ENCODE data around the gene VSX1.

Gene VSX1

GRCh38 chr20:25099601-25100140 is 17.7 kb upstream of the VSX1 start:
- H3K4me3 ChIP-seq (ENCODE audit: low read length), result no peak overlapping the region
- no peak for TF ChIP-seq ZNF274 (IDR thresholded peaks at IDR 0.05; ENCODE audit: low read depth, low read length)

- no peak overlapping the region for H3K4me3 ChIP-seq (ENCODE audit: low read length)
These were observed 15.6 kb upstream of the VSX1 start for GRCh38 chr20:25097498-25097897.

GRCh38 chr20:25090492-25091429 is 8.8 kb upstream of the VSX1 start:
- H3K4me3 ChIP-seq (ENCODE audit: low read length), result no peak overlapping the region
- TF ChIP-seq ZNF274 (IDR thresholded peaks at IDR 0.05; ENCODE audit: low read depth, low read length), result no peak

More at GRCh38 chr20:25097498-25097897, 15.6 kb upstream of the VSX1 start:
- TF ChIP-seq ZNF274 (IDR thresholded peaks at IDR 0.05; ENCODE audit: low read depth, low read length), result no peak

GRCh38 chr20:25089662-25090061 is 7.7 kb upstream of the VSX1 start:
- no peak for TF ChIP-seq ZNF274 (IDR thresholded peaks at IDR 0.05; ENCODE audit: low read depth, low read length)
- H3K4me3 ChIP-seq (ENCODE audit: low read length), result no peak overlapping the region

DNA sequence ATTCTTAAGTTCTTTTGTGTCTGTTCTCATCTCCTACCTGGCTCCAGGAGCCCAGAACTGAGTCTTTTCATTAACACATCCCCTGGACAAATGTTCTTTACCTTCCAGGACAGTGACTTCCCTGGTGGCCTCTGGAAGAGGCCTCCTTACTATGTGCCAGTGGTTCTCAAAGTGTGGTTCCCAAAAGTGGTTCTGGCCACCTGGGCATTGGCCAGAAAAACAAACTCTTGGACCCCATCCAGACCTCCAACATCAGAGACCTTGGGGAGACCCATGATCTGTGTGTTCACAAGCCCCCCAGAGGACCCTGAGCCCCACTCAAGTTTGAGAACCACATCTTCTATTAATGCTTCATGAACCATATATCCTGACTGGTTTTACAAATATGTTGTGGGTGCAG is 7.2 kb upstream of the VSX1 start:
- TF ChIP-seq ZNF274 (IDR thresholded peaks at IDR 0.05; ENCODE audit: low read depth, low read length), result no peak
- no peak overlapping the region for H3K4me3 ChIP-seq (ENCODE audit: low read length)

DNA sequence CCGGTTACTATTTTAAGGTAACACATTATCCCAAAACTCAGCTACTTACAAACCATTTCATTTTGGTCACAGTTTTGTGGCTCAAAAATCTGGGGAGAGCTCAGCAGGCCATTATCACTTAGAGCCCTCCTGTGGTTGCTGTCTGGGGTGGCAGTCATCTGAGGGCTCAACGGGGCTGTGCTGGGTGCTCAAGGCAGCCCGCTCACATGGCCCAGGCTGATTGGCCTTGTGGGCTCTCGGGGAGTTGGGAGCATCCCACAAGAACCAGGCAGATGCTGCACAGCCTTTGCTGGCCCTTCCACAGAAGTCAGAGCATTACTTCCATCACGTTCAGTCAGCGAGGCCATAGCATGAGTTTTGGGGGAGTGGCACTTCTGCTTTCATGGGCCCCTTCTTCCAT is 6.3 kb upstream of the VSX1 start:
- TF ChIP-seq ZNF274 (IDR thresholded peaks at IDR 0.05; ENCODE audit: low read depth, low read length), result no peak
- H3K4me3 ChIP-seq (ENCODE audit: low read length), result no peak overlapping the region

DNA sequence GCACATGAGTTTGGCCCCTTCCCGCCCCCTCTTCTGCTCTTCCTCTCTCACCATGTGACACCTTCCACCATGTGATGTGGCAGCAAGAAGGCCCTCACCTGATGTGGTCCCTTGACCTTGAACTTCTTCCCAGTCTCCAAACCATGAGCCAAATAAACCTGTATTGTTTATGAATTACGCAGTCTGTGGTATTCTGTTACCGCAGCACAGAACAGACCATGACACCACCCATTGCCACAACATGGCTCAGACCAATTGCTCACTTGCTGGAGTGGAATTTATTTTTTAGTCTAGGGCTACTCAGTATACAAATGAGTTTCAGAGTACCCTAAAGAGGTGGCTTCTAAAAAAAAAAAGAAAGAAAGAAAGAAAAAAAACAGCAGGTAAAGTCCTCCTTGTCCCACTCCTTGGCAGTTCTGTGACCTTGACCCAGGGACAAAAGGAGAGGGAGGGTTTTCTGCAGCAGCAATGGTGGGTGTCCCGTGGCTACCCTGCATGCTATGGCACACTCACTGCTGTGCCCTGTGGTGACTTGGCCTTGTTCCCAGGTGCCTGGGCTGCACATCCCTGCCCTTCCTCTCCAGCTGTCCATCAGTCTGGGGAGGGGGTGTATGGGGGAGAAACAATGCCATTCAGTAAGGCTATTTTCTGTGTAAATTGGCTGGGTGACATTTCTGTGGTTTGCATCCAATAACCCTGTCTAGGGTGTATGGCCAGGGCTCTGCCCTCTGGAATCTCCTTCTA is 5.4 kb upstream of the VSX1 start:
- TF ChIP-seq ZNF274 (IDR thresholded peaks at IDR 0.05; ENCODE audit: low read depth, low read length), result no peak
- no peak overlapping the region for H3K4me3 ChIP-seq (ENCODE audit: low read length)

- no peak overlapping the region for H3K4me3 ChIP-seq (ENCODE audit: low read length)
- no peak for TF ChIP-seq ZNF274 (IDR thresholded peaks at IDR 0.05; ENCODE audit: low read depth, low read length)
These were observed 4.0 kb upstream of the VSX1 start for GRCh38 chr20:25085756-25086495.

DNA sequence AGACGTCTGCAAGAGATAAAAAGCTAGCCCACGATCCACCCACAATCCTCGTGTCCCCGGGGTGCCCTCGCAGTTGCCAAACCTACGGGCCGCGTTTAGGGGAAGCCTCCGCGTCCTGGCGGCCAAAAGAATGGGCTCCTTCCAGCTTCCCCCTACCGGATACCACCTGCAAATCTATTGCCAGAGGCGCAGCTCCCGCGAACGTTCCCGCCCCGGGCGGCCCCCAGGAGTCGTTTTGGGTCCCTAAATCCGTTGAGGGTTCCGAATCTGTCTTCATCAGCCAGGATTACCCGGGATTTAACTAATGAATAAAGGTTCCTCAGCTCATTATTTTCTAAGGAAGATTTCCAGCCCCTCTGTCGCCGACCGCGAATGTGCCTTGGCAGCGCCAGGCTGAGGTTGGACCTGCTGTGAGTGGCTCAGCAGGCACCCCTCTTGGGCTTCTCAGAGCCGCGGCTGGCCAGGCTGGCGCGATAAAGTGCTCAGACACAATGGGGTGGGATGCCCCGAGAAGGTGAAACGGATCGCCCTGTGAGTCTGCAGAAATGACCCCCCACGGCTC is 2.8 kb upstream of the VSX1 start:
- no peak overlapping the region for H3K4me3 ChIP-seq (ENCODE audit: low read length)

DNA sequence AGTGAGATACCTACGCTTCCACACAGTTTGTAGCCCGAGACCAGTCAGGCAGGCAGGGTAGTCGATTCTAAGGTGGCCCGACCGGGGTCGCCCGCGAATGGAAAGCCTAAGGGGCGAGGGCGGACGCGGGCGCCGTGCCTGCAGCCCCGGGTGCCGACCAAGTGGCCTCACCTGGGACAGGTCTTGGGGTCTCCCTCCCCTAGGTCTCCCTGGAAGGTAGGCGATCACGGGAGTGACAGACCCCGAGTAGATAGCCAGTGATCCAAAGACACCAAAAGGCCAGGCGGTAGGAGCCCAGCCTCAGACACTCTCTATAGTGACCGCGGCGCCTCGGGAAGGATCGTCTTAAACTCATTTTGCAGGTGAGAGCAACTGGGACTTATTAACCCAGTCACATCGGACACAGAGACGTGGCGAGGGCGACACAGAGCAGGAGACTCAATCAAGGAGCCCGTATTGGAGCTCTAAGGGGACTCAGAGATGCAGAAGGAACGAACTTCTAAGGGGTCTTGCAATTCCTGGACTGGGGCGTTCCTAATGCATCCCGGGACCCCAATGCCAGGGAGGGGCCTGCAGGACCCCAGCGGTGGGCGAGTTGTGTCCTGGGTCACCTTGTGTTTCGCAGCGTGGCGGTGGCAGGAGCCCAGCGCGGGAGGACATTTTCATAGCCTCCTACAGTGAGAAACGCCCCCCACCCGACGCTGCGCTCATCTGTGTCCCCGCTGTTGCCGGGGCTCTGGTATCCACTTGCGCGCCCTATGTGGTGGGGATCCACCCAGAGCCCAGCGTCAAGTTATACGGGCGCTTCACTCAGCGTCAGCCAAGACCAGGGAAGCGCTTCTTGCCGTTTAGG is 2.1 kb upstream of the VSX1 start:
- H3K4me3 ChIP-seq (ENCODE audit: low read length), result no peak overlapping the region
- no peak for TF ChIP-seq ZNF274 (IDR thresholded peaks at IDR 0.05; ENCODE audit: low read depth, low read length)

More for the DNA sequence above, 2.8 kb upstream of the VSX1 start:
- no peak for TF ChIP-seq ZNF274 (IDR thresholded peaks at IDR 0.05; ENCODE audit: low read depth, low read length)

DNA sequence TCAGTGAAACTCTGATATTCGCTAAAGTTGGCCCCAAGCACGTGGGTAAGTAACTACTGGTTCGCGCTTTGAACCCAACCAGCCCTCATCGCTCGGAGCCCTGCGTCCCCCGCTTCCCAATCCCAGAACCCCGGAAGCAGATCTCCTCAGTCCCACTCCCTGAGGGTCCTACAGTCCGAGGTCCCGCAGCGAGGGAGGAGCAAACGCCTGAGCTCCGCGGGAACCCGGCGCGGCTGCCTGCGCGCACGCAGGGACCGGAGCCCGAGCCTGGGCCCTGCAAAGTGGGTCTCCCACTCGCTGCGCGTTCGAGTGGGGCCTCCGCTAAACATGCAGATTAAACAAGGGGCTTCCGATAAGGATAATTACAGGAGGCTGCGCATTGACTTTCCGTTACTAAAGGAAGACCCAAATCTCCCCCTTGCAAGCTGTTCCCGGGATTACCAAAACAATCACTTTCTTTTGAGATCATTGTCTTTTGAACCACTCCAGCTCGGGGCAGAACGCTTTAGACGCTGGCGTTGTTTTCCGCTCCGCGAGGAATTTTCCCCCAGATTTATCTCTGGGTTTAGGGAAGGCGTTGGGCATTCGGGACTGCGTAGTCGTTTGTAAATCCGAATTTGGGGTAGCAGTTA is 1.3 kb upstream of the VSX1 start:
- no peak overlapping the region for H3K4me3 ChIP-seq (ENCODE audit: low read length)
- no peak for TF ChIP-seq ZNF274 (IDR thresholded peaks at IDR 0.05; ENCODE audit: low read depth, low read length)

- H3K4me3 ChIP-seq (ENCODE audit: low read length), result no peak overlapping the region
These were observed 545 bp upstream of the VSX1 start for GRCh38 chr20:25082498-25082873.

More at GRCh38 chr20:25082498-25082873, 545 bp upstream of the VSX1 start:
- TF ChIP-seq ZNF274 (IDR thresholded peaks at IDR 0.05; ENCODE audit: low read depth, low read length), result no peak
